Stimulated activated CD8-positive, alpha-beta memory T cell treated with anti-CD3 and anti-CD28 coated beads, Interleukin-2, amount 100 ng/mL, for 1 hour (primary cell): ENCODE data around the gene ALG14.
"Not testable (repeated sequence)": the region's sequence is repeated elsewhere in the genome, so short reads cannot be mapped to it uniquely, and the experiment has no call there.

Experiments used
- DNase-seq, 2 donors: peaks; one replicate each; pipeline ENCODE4 v3.0.0-alpha.2; 2020; ENCODE audit warnings: low read depth in 2 of 2

The ALG14 gene

GRCh38 chr1:95007687-95008086 is 65.1 kb downstream of the ALG14 start:
- no peak for DNase-seq

DNA sequence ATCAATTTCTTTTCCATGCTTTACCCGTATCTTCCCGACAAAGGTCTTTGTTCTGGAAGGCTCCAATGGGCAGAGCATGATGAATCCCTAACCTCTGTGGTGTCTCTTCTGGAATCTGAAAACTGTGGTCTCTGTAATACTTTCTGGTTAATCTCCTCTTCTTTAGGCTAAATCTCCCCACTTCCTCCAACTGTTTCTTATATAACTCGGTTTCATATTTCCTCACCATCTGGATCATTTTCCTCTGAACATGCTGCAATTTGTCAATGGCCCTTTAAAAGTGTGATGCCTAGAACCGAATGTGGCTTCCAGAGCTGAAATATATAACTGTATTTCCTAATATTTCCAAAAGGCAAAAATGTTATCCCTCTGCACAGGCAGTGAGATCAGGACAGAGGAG is 66.1 kb downstream of the ALG14 start:
- no peak for DNase-seq

DNA sequence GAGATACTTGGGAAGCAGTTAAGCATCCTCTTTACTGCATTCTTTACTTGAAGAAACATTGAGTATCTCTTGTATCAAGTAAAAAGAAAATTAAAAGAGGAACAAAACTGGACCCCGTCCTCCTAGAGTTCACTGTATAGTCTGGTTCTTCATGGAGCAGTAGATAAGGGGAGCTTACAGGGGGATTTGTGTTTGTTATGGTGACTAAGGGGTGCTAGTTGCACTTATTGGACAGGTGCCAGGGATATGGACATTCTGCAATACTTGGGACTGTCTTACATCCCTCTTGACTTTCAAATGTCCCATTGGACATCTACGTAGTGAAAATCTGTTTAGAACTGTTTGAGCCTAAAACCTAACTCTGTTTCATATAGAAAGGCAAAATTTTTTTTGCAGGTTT is 67.2 kb downstream of the ALG14 start:
- no peak for DNase-seq

DNA sequence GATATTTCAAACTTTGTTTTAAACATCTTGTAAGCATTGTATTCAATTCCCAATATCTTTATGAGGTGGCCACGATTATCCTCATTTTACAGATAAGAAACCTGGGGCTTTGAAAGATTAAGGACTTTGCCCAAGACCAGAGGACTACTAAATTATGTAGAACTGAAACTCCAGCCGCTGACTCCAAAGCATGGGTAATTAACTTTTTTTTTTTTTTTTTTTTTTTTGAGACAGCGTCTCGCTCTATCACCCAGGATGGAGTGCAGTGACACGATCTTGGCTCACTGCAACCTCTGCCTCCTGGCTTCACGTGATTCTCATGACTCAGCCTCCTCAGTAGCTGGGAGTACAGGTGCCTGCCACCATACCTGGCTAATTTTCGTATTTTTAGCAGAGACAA is 68.7 kb downstream of the ALG14 start:
- DNase-seq: no peak

- DNase-seq: no peak
These were observed 69.4 kb downstream of the ALG14 start for GRCh38 chr1:95003433-95003738.

GRCh38 chr1:95002540-95003432 is 70.0 kb downstream of the ALG14 start:
- DNase-seq: no peak

- no peak for DNase-seq
These were observed 70.6 kb downstream of the ALG14 start for GRCh38 chr1:95002164-95002539.

- no peak for DNase-seq
These were observed 73.2 kb downstream of the ALG14 start for GRCh38 chr1:94999456-95000131.

GRCh38 chr1:94998748-94999147 is 74.0 kb downstream of the ALG14 start:
- no peak for DNase-seq

- DNase-seq: no peak
These were observed 74.6 kb downstream of the ALG14 start for GRCh38 chr1:94998114-94998513.

DNA sequence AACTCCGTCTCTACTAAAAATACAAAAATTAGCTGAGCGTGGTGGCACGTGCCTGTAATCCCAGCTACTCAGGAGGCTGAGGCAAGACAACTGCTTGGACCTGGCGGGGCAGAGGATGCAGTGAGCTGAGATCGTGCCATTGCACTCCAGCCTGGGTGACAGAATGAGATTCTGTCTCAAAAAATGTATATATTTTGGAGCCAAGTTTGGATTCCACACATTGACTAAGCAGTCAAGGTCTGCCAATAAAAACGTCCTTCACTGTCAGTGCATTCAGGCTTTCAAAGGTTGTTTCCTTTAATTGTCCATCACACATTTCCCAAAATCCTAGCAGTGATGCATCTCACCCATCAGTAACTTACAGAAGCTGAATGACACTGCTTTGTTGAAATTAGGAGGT is 77.2 kb downstream of the ALG14 start:
- DNase-seq: not testable (repeated sequence)

GRCh38 chr1:94994805-94995204 is 77.9 kb downstream of the ALG14 start:
- no peak for DNase-seq

GRCh38 chr1:94993931-94994645 is 78.7 kb downstream of the ALG14 start:
- DNase-seq: no peak

DNA sequence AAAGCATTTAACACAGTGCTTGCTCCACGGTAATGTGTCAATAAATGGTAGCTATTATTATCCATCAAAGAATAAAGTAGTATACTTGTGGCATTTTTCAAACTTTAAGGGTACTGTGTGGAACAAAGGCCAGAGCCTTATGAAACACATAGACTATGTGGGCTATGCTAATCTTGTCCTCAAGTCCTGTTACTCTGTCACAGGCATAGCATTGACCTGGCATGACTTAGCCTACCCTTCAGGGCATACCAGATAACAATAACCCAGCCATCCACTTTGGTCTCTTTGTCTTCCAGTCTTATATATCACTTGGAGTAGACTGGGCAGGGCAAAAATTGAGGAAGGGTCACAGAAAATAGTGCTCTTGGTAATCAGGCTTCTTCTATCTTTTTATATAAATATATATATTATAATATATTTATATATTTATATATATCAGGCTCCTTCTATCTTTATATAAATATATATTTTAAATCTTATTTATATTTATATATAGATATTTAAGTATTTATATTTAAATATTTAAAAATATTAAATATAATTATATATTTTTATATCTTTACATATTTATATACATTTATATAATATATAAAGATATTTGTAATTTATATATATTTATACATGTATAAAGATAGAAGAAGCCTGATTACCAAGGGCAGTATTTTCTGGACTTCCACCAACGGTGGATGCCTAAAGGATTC is 79.7 kb downstream of the ALG14 start:
- DNase-seq: no peak

GRCh38 chr1:94992161-94992560 is 80.6 kb downstream of the ALG14 start:
- no peak for DNase-seq

GRCh38 chr1:94989911-94990473 is 82.8 kb downstream of the ALG14 start:
- DNase-seq: no peak

DNA sequence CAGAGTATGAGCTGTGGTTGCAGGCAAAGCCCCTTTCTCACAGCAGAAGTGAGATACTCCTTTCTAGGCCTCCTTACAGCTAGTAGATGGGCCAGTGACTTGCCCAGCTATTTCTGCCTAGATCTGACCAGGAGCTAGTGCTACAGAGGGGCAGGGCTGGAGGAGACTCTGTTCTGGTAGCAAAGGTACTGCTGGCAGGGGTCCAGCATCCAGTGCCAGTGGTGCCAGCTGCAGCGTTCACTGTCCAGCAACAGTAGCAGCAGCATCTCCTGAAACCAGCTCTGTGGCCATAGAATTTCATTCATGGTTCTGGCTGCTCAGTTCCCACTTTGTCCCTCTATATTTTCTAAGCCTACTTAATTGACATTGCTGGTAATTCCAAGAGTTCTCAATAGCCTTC is 83.4 kb downstream of the ALG14 start:
- DNase-seq: no peak

DNA sequence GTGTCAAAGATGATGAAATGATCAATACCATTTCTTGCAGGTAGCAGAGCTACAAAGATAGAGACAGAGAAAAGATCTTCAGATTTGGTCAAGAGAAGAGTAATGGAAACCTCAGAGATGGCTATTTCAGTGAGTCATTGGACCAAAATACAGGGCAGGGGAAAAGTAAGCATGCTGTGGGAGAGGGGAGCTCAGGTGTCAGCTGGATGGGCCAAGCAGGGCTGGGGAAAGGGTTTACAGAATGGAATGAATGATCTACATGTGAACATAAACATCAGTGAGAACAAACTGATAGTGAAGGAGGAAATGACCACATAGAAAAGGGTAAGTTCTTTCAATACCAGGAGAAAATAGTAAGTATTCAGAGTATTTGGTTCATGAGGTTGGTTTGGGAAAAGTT is 84.4 kb downstream of the ALG14 start:
- no peak for DNase-seq

GRCh38 chr1:94986783-94987182 is 86.0 kb downstream of the ALG14 start:
- DNase-seq: no peak

- DNase-seq: no peak
These were observed 89.5 kb downstream of the ALG14 start for GRCh38 chr1:94983171-94983739.

DNA sequence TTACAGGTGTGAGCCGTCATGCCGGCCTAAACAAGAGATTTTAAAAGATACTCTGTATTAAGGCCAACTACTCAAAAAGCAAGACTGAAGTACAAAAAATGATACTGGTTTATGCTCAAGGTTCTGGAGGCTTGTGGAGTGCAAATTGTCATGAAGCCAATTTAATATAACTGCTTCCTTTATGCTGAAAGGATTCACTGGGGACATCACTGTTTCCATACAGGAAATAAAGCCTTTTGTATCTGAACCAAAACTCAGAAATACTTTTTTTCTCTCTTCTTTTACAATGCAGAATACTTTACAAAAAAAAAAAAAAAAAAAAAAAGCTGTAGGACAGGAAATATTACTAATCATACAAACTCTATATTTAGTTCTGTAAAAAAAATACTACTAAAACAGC is 90.4 kb downstream of the ALG14 start:
- no peak for DNase-seq

- no peak for DNase-seq
These were observed 91.2 kb downstream of the ALG14 start for GRCh38 chr1:94981575-94981973.
